CD14-positive monocyte (primary cell): ENCODE measurements around the gene ARHGEF7. TPM values are rescaled to one million over a fixed set of nuclear protein-coding genes. Genes with fewer than 3 reads are reported as not detected.
"Not testable (repeated sequence)": the region's sequence is repeated elsewhere in the genome, so short reads cannot be mapped to it uniquely, and the experiment has no call there.

Source experiments
- DNase-seq, 3 donors: peaks; one replicate each; pipeline ENCODE4 v3.0.0-alpha.2; 2011 to 2022
- H2AFZ ChIP-seq: 2 replicates; pipeline ENCODE4 v1.6.0; 2012; ENCODE audit warnings: mild to moderate bottlenecking, low read depth, low read length, inconsistent platforms; ENCODE audit not compliant: insufficient read depth, poor library complexity, severe bottlenecking
- H3K27ac ChIP-seq, 2 donors: 1 replicate in 1 of 2; 2 replicates in 1 of 2; pipeline ENCODE4 v1.5.1; 2012 to 2013; ENCODE audit warnings: low read length in 2 of 2, control low read depth in 1 of 2, inconsistent platforms in 1 of 2, low read depth in 1 of 2, mild to moderate bottlenecking in 1 of 2
- H3K27me3 ChIP-seq, 2 donors: one replicate each; pipeline versions ENCODE4 v1.6.0 to v1.6.1; 2011 to 2013; ENCODE audit warnings: low read length in 2 of 2; ENCODE audit not compliant: control insufficient read depth in 2 of 2, insufficient read depth in 2 of 2
- H3K36me3 ChIP-seq, 2 donors: replicated peaks in 1 of 2; 1 replicate in 1 of 2; 2 replicates in 1 of 2; pipeline versions ENCODE4 v1.5.1 to v1.6.1; 2012 to 2013; ENCODE audit warnings: low read length in 2 of 2, control low read depth in 1 of 2, inconsistent platforms in 1 of 2, mild to moderate bottlenecking in 1 of 2; ENCODE audit not compliant: insufficient read depth in 2 of 2, control insufficient read depth in 1 of 2
- H3K4me1 ChIP-seq, 2 donors: 1 replicate in 1 of 2; 2 replicates in 1 of 2; pipeline versions ENCODE4 v1.5.1 to v1.6.1; 2012 to 2013; ENCODE audit warnings: low read length in 2 of 2, control low read depth in 1 of 2, inconsistent platforms in 1 of 2, mild to moderate bottlenecking in 1 of 2, moderate library complexity in 1 of 2; ENCODE audit not compliant: insufficient read depth in 2 of 2, control insufficient read depth in 1 of 2
- H3K4me2 ChIP-seq: replicated peaks from 2 replicates; pipeline ENCODE3; 2012; ENCODE audit warnings: low read length, moderate library complexity, mild to moderate bottlenecking; ENCODE audit not compliant: poor library complexity, severe bottlenecking; ENCODE audit errors: extremely low read depth
- H3K4me3 ChIP-seq, 3 experiments: fragments of 200-600 bp in 1 of 3; sonication (generic) in 1 of 3; replicated peaks in 1 of 3; 1 replicate in 2 of 3; 2 replicates in 1 of 3; pipeline ENCODE4 v1.5.1; 2011 to 2013; ENCODE audit warnings: low read length in 3 of 3, mild to moderate bottlenecking in 3 of 3, control low read depth in 2 of 3, low read depth in 2 of 3, inconsistent platforms in 1 of 3, moderate library complexity in 1 of 3
- H3K79me2 ChIP-seq: 2 replicates; pipeline ENCODE4 v1.6.0; 2012; ENCODE audit warnings: mild to moderate bottlenecking, control low read depth, inconsistent platforms, low read length, moderate library complexity; ENCODE audit not compliant: insufficient read depth
- H3K9ac ChIP-seq: 2 replicates; pipeline ENCODE4 v1.6.0; 2017; ENCODE audit warnings: low read length, mild to moderate bottlenecking; ENCODE audit not compliant: insufficient read depth, poor library complexity, severe bottlenecking
- H3K9me3 ChIP-seq, 2 donors: replicated peaks in 1 of 2; 1 replicate in 1 of 2; 2 replicates in 1 of 2; pipeline versions ENCODE4 v1.5.1 to v1.6.1; 2012 to 2013; ENCODE audit warnings: low read length in 2 of 2, control low read depth in 1 of 2; ENCODE audit not compliant: control insufficient read depth in 1 of 2, insufficient read depth in 1 of 2
- H4K20me1 ChIP-seq: 2 replicates; pipeline ENCODE4 v1.6.0; 2012; ENCODE audit warnings: mild to moderate bottlenecking, low read length, control low read depth, moderate library complexity; ENCODE audit not compliant: insufficient read depth
- H3K27ac Mint-ChIP-seq, 7 donors: one replicate each; pipeline ENCODE4 v1.8.0; 2020; ENCODE audit warnings: mild to moderate bottlenecking in 7 of 7, mixed read lengths in 7 of 7, moderate library complexity in 6 of 7, inconsistent platforms in 2 of 7
- H3K27me3 Mint-ChIP-seq, 3 donors: one replicate each; pipeline ENCODE4 v1.8.0; 2021 to 2022; ENCODE audit warnings: low read depth in 3 of 3, mild to moderate bottlenecking in 3 of 3, mixed read lengths in 3 of 3, moderate library complexity in 3 of 3, inconsistent platforms in 1 of 3
- H3K36me3 Mint-ChIP-seq, 2 donors: one replicate each; pipeline ENCODE4 v1.8.0; 2020; ENCODE audit warnings: mixed read lengths in 2 of 2, inconsistent platforms in 1 of 2, mild to moderate bottlenecking in 1 of 2
- H3K4me1 Mint-ChIP-seq: one replicate; pipeline ENCODE4 v1.8.0; 2020; ENCODE audit warnings: mild to moderate bottlenecking, mixed read lengths
- H3K4me3 Mint-ChIP-seq, 2 donors: one replicate each; pipeline ENCODE4 v1.8.0; 2020; ENCODE audit warnings: mild to moderate bottlenecking in 2 of 2, mixed read lengths in 2 of 2, moderate library complexity in 1 of 2
- H3K9me3 Mint-ChIP-seq, 7 donors: one replicate each; pipeline ENCODE4 v1.8.0; 2020 to 2022; ENCODE audit warnings: mixed read lengths in 7 of 7, mild to moderate bottlenecking in 6 of 7, moderate library complexity in 6 of 7, inconsistent platforms in 2 of 7
- WGBS: methylation state at CpG from one replicate; pipeline ENCODE4 v1.1.5; 2013; ENCODE audit warnings: missing lambda C conversion rate; ENCODE audit not compliant: insufficient coverage; 5-methylcytosine and 5-hydroxymethylcytosine counted together
- intact Hi-C, 2 donors: fragments of 100-400 bp; cut with micrococcal nuclease; formaldehyde crosslinking; loops; one replicate each; pipeline versions ENCODE4 v1.15.0 to v1.15.1; 2023
- polyA plus RNA-seq, 3 donors: library from polyadenylated mRNA; depleted of rRNA in 1 of 3; unstranded in 2 of 3; stranded (reverse) in 1 of 3; fragments of 300-500 nt in 2 of 3; fragments of >200 nt in 1 of 3; fragmentation: Illumina TruSeq in 2 of 3; gene quantifications; 1 replicate in 2 of 3; 2 replicates in 1 of 3; pipeline ENCODE4 v1.2.3, GENCODE V29; 2012 to 2021

The ARHGEF7 gene
- polyA plus RNA-seq, 3 donors = 4.6 to 29.0 (median 6.1) TPM

DNA sequence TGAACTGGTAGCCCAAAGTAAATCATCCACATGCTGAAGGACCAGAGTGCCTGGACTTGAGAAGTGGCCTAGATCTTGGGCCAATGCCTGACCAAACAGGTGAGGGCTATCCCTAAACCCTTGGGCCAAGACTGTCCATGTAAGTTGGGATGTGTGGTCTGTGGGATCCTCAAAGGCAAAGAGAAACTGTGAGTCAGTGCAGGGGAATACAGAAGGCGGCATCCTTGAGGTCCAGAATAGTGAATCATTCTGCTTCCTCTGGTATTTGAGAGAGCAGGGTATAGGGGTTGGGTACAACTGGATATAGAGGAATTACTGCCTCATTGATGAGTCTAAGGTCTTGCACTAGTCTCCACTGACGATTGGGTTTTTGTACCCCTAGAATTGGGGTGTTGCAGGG is 79.5 kb downstream of the ARHGEF7 start:
- not testable (repeated sequence) for H3K27me3 ChIP-seq
- peak overlapping the region in 1 of 7 donors; percentile 57 for H3K27ac Mint-ChIP-seq
- peaks cover 26% of the 10 kb centered on the region for H3K79me2 ChIP-seq

GRCh38 chr13:111198732-111199378 is 83.7 kb downstream of the ARHGEF7 start:
- peaks cover 9 to 19% (median 11%) of the 10 kb centered on the region in 7 donors for H3K9me3 Mint-ChIP-seq
- 100% methylated on average over 2 of the region's 6 CpGs for WGBS
- H4K20me1 ChIP-seq = peaks cover 68% of the 10 kb centered on the region
- H3K9me3 ChIP-seq, H3K27me3 Mint-ChIP-seq, H3K4me2 ChIP-seq, H3K4me3 ChIP-seq, H3K9ac ChIP-seq, H2AFZ ChIP-seq, H3K27me3 ChIP-seq, H3K27ac Mint-ChIP-seq, H3K27ac ChIP-seq, H3K4me3 Mint-ChIP-seq, intact Hi-C loops, DNase-seq: not testable (repeated sequence)
- peaks cover 0 to 24% of the 10 kb centered on the region in 2 donors for H3K36me3 ChIP-seq
- peaks cover 32% of the 10 kb centered on the region for H3K4me1 Mint-ChIP-seq
- peaks cover 34 to 45% of the 10 kb centered on the region in 2 donors for H3K36me3 Mint-ChIP-seq
- peaks cover 17 to 19% of the 10 kb centered on the region in 2 donors for H3K4me1 ChIP-seq
- peaks cover 55% of the 10 kb centered on the region for H3K79me2 ChIP-seq

More for the DNA sequence above, 79.5 kb downstream of the ARHGEF7 start:
- H3K4me2 ChIP-seq, H3K4me3 ChIP-seq, H3K27me3 Mint-ChIP-seq, H3K27ac ChIP-seq, H3K4me3 Mint-ChIP-seq, H3K9ac ChIP-seq, H2AFZ ChIP-seq, intact Hi-C loops, DNase-seq, H3K9me3 ChIP-seq: not testable (repeated sequence)
- Mint-ChIP-seq H3K36me3 (peaks cover 30% of the 10 kb centered on the region in 2 donors), H3K9me3 (peaks cover 9 to 16% (median 11%) of the 10 kb centered on the region in 7 donors), H3K4me1 (peaks cover 43% of the 10 kb centered on the region)
- Histone ChIP-seq H3K36me3 (peaks cover 0 to 24% of the 10 kb centered on the region in 2 donors), H4K20me1 (peaks cover 66% of the 10 kb centered on the region), H3K4me1 (peaks cover 20 to 23% of the 10 kb centered on the region in 2 donors)
- 63% methylated on average over 1 of the region's 2 CpGs for WGBS
